Upper lobe of right lung (tissue), 1 donor: ENCODE data around the gene NLGN1. TPM values are rescaled to one million over a fixed set of nuclear protein-coding genes. Genes with fewer than 3 reads are reported as not detected.

ENCODE experiments used
- ATAC-seq: fragments of 200-7000 bp; cut with Tn5 transposase; one replicate; pipeline ENCODE4 v1.9.1; 2020; ENCODE audit warnings: mild to moderate bottlenecking, moderate library complexity
- DNase-seq: peaks from one replicate; pipeline ENCODE4 v3.0.0-alpha.2; 2020
- H3K27ac ChIP-seq: fragments of 200-600 bp; one replicate; pipeline ENCODE4 v1.8.0; 2022
- H3K27me3 ChIP-seq: fragments of 200-600 bp; one replicate; pipeline ENCODE4 v1.8.0; 2022; ENCODE audit warnings: mild to moderate bottlenecking
- H3K36me3 ChIP-seq: fragments of 200-600 bp; one replicate; pipeline ENCODE4 v1.8.0; 2022
- H3K4me1 ChIP-seq: fragments of 200-600 bp; one replicate; pipeline ENCODE4 v1.8.0; 2022
- H3K4me3 ChIP-seq: fragments of 200-600 bp; one replicate; pipeline ENCODE4 v1.8.0; 2022; ENCODE audit warnings: mild to moderate bottlenecking
- H3K9me3 ChIP-seq: fragments of 200-600 bp; one replicate; pipeline ENCODE4 v1.8.0; 2022
- CTCF ChIP-seq: fragments of 200-600 bp; IDR thresholded peaks from one replicate; pipeline ENCODE4 v1.8.0; 2022; ENCODE audit warnings: antibody characterized with exemption
- intact Hi-C: fragments of 100-400 bp; cut with DNase I; formaldehyde crosslinking; loops from one replicate; pipeline ENCODE4 v1.11.0; 2022
- total RNA-seq: library from RNA; stranded (reverse); fragmentation: NEBNext Ultra II Directional; extraction: Animal tissue kit (Norgen Biotek cat#: 25700); gene quantifications from one replicate; pipeline ENCODE4 v1.2.1, GENCODE V29; 2021
- donor health status: DM: no; HTN: yes; CAD: no; lungs with severe emphysema.

NLGN1 gene
- total RNA-seq, 1 donor from 2014 or later, result 3.3 TPM

- no peaks in the 10 kb centered on the region for H3K36me3 ChIP-seq
- no peaks in the 10 kb centered on the region for H3K4me1 ChIP-seq
- ATAC-seq (no peak), DNase-seq (no peak)
- TF ChIP-seq CTCF, result no peak
- H3K4me3 ChIP-seq, result no peak overlapping the region
- no peaks in the 10 kb centered on the region for H3K27me3 ChIP-seq
- no peaks in the 10 kb centered on the region for H3K9me3 ChIP-seq
- no peak overlapping the region for H3K27ac ChIP-seq
- intact Hi-C loops, result no loop called here
Measured at GRCh38 chr3:174126990-174127758, 729.6 kb downstream of the NLGN1 start.

- DNase-seq (no peak), ATAC-seq (no peak)
- Histone ChIP-seq H3K4me1 (no peaks in the 10 kb centered on the region), H3K36me3 (no peaks in the 10 kb centered on the region), H3K27ac (no peak overlapping the region), H3K4me3 (no peak overlapping the region), H3K27me3 (no peaks in the 10 kb centered on the region), H3K9me3 (no peaks in the 10 kb centered on the region)
- intact Hi-C loops, result no loop called here
- no peak for TF ChIP-seq CTCF
Measured at GRCh38 chr3:174132006-174132405, 734.5 kb downstream of the NLGN1 start.

GRCh38 chr3:174132421-174133042 lies 735.0 kb downstream of the NLGN1 start:
- intact Hi-C loops, result no loop called here
- H3K27ac ChIP-seq, result no peak overlapping the region
- no peak overlapping the region for H3K4me3 ChIP-seq
- TF ChIP-seq CTCF, result no peak
- ATAC-seq (peak; percentile 29), DNase-seq (no peak)
- no peaks in the 10 kb centered on the region for H3K4me1 ChIP-seq
- no peaks in the 10 kb centered on the region for H3K36me3 ChIP-seq
- H3K27me3 ChIP-seq, result no peaks in the 10 kb centered on the region
- H3K9me3 ChIP-seq, result no peaks in the 10 kb centered on the region

- Histone ChIP-seq H3K36me3 (no peaks in the 10 kb centered on the region), H3K27ac (no peak overlapping the region), H3K4me1 (no peaks in the 10 kb centered on the region), H3K27me3 (no peaks in the 10 kb centered on the region), H3K4me3 (no peak overlapping the region), H3K9me3 (no peaks in the 10 kb centered on the region)
- TF ChIP-seq CTCF, result no peak
- intact Hi-C loops, result no loop called here
- DNase-seq, result no peak
- ATAC-seq, result no peak
Measured at GRCh38 chr3:174146008-174146407, 748.5 kb downstream of the NLGN1 start.

- DNase-seq (no peak), ATAC-seq (no peak)
- Histone ChIP-seq H3K4me3 (no peak overlapping the region), H3K9me3 (no peaks in the 10 kb centered on the region), H3K36me3 (no peaks in the 10 kb centered on the region), H3K27me3 (no peaks in the 10 kb centered on the region), H3K27ac (no peak overlapping the region), H3K4me1 (no peaks in the 10 kb centered on the region)
- intact Hi-C loops, result no loop called here
- TF ChIP-seq CTCF, result no peak
Measured at GRCh38 chr3:174147798-174148197, 750.3 kb downstream of the NLGN1 start.
